ENCODE measurements around the gene NUCB2. TPM values are rescaled to one million over a fixed set of nuclear protein-coding genes. Genes with fewer than 3 reads are reported as not detected.

NUCB2 gene
- polyA plus RNA-seq, 1 donor: 90.5 TPM

DNA sequence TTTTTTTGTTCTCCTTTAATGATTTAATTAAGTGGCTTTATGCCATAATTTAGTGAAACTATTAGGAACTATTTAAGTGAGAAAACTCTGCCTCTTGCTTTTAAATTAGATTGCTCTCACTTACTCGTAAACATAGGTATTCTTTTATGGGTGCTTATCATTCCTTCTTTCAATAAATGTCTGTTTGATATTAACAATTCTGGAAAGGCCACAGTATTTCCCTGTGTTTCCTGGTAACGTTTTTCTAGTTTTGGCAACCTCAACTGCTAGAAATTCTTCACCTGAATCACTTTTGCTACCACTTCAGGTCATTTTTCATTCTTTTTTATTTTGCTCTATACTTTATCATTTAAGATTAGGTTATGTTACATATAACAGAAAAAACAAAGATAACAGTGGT lies 55.1 kb downstream of the NUCB2 start:
- DNase-seq: no peak

DNA sequence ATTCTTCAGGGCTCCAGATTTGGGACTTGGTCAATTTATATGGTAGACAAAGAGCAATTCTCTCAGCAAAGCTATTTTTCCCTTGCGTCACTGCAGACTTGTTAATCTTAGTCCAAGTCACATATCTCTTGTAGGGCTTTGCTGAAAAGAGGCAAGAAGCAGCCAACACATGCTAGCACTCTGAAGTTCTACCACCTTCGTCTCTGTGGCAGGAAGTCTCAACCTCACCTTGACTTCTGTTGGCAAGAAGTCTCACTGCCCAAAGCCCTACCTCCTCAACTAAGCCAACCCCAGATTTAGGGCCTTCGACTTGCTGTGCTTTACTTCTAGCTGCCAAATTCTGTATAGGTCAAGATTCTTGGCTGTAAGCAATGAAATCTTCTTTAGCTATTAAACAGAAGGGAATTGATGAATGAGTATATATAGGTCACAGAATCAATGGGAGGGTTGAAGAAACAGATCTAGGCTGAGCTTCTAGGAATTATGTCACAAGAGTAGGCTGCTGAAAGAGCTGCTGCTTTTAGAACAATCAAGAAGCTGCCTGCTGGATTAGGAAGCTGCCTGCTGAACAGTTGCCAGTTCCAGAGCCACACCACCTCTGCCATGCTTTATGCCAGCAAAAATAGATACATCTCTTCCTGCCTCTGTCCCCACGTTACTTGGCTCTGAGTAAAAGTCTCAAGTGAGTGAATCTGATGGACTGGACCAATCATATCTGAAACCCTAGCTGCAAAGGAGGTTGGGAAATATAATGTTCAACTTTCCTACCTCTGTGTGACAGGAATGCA lies 57.5 kb downstream of the NUCB2 start:
- no peak for DNase-seq

DNA sequence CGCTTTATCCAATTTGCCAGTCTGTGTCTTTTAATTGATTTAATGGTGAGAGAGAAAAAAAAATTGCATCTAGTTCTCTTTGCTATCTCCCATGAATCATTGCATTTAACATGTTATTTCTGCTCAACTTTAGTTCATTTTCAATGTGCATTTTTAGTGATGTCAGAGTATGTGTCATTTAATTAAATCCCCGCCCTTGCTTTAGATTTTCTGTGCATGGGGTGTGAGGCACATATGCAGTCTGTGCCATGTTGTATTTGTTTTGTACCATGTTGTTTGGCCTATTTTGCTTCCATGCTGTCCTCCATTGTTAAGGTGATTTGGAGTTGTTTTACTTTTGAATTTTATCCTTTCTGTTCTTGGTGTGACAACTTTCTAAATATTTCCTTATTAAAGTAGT lies 66.7 kb downstream of the NUCB2 start:
- DNase-seq: no peak

DNA sequence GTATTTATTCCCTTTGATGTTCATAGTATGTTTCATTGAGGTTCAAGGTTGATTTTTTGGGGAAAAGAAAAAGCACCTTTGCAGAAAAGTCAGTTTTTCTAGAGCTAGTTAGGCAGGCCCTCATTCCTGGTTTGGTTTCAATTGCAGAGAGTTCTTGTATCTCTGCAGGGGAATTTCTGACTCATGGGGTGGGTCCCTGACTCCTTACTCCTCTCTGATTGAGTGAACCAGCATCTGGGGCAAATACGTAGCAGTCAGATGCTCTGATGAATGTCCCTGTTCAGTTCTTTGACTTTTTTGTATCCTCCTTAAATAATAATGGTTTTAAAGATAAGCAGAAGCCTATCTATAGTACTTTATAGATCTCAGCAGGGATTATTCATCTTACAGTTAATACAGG lies 67.4 kb downstream of the NUCB2 start:
- DNase-seq: no peak

DNA sequence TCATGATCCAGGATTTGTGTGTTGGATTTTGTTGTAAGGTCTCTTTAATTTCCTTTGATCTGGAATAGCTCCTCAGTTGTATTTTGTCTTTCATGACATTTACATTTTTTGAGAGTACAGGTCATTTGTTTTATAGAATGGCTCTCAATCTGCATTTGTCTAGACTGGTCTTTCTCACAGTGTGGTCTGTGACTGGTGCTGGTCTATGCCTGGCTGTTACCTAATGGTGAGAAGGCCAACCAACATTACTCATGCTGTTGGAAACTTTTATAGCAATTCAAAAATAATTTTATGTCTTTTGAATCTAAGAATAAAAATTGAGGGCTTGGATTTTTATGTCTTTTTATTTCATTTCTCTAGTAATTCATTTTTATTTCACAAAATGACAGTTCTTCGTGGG lies 71.1 kb downstream of the NUCB2 start:
- DNase-seq: no peak

DNA sequence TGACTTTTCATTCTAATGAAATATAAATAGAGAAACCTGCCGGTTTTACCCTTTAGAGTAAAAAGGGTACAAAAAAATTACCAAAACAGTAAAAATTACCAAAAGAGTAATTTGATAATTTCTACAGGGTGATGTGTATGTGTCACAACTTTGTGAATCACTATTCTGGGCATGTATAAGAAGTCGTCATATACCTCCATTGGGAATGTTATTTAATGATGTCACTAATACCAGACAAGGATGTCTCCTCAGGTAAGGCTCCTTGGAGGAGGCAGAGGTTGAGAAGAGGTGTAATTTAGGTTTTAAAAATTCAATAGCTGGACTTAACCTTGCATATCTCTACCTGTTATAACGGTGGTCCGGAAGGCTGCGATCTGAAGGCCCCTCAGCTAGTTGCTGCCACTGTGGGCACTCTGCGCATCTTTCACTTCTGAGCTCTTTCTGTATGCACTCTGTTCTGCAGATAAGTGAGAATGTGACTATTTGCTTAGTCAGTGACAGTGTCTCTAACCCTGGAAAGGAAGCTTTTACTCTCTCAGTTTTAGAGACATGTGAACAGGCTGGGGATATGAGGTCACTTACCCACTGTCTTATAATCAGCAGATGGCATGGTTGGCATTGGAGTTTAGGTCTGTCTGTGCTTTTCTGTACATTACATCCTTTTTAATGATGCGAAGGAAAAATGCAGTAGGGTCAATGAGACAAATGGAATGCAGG lies 74.1 kb downstream of the NUCB2 start:
- DNase-seq: no peak

DNA sequence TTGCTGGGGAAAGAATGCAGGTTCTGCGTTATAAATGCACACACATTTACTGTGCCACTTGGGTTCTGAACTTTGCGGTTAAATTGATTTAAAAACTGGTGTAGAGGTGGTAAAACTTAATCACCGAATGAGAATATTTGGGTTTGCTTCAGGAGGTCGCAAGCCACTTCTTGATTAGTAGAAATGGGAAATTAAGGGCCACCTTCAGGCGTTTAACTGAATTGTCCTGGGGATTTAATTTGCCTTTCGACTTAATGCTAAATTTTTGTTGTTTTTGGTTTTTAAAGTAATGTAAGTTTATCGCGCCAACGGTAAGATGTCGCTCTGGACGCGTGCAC lies 74.6 kb downstream of the NUCB2 start:
- DNase-seq: peak; percentile 5

DNA sequence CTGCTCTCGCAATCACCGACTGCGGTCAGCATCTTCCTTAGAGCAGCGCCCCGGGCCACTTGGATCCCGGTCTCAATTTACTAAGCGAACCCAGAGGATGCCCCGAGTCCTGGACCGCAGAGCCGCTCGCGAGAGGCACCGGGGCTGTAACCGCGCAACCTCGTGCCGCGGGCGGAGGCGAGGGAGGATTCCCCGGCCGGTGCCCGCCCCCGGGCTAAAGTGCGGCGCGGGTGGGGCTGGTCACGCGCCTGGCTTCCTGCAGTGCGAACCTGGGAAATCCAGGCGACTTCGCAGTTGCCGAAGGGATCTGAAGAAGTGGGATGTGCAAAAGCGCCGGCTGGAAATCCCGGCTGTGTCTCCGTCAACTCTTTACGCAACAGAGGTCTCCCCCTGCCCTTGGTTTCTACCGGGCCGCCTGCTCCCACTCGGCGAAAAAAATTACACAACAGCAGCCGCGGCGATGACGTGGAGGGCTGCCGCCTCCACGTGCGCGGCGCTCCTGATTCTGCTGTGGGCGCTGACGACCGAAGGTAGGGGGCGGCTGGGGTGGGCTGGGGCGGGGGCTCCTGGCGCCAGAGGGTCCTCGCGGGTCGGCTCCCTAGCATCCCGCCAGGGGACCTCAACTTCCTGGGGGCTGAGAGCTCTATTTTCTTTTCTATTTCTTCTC lies 75.1 kb downstream of the NUCB2 start, which contains the start of gene NCR3LG1:
Gene NCR3LG1, plus strand, starts transcription at position 291 of the 667 bp plus-strand sequence. Its CDS starts 170 bp downstream, at position 461.
- DNase-seq: peak; percentile 44

DNA sequence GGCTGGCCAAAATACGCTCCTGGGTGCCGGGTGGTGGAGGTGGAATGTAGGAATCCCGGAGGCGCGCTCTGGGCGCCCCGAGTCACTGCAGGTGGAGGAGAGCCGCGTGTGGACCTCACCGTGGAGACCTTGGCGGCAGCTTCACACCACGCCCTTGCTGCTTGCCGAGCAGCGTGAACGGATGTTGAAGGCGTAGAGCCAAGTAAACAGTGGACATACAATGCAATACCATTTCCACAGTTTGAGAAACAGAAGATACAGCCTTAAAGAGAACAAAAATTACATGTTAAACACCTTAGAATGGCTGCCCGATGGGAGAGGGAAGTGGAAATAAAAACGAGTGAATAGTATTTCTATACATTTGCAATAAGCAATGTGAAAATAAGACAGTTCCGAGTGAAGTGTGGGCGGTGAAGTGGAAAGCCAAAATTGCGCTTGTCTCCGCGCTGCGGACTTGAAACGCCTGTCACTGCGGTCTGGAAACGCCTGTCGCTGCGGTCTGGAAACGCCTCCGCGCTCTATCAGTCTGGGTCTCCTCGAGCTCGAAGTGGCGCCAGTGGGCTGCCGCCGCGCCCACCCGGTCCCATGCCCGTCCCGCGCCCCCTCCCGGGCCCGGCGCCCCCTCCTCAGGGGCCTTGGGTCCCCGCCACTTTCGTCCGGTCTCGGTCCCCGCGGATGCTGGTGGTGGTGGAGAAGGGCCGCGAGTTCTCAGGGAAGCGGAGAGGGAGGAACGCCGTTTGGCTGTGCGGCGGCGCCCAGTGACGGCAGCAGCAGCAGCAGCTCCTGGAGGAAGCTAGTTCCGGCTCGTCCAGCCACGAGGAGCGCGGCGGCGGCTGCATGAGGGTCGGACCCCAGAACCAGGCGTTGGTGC lies 76.6 kb downstream of the NUCB2 start:
- peak; percentile 71 for DNase-seq

DNA sequence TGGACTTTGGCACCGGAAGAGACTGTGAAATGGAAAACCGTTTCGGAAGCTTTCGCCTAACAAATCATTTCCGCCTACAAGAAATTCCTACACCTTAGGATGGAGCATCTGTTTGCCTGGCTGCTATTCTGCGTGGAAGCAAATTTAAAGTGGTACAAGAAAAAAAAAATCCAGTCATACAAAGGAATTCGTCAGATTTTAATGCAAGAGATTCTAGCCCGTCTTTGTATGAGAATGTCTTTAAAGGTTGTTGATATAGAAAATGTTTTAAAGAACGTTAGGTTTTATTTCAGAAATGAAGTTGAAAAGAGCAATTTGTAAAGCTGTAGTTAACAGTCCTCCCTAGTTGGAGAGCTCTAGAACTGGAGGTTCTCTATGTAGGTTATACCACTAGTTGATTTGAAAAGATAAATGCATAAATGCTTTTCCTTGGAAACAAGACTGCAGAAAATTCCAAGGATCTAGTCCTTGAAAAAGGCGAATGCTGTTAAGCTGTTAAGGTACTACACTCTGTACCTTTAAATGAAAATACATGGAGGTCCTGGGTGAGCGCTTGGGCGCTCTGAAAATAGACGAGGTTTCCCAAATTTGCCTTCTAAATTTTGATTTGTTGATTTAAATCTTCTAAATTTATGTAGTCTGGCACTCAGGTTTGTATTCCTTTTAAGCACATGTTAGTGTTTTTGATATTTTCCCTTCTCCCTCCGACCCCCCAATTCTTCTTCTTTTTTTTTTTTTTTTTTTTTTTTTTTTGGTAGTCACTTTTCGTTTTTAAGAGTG lies 77.5 kb downstream of the NUCB2 start:
- DNase-seq: no peak

DNA sequence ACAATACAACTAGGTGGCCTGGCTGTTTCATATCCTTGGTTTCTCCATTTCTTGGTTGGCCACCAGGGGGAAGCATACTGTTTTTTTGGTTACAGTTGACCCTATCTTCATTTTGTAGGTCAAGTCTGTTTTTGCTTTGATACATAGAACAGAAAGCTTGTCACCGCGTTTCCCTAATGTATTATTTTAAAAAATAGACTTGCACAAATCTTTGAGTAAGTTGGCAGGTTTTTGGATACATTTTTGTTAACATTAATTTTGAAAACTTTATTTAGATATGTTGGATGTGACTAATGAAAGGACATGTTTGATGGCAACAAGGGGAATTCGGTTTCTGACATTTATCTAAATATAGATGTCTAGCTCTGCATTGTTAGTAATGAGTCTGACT lies 78.1 kb downstream of the NUCB2 start:
- peak; percentile 57 for DNase-seq

DNA sequence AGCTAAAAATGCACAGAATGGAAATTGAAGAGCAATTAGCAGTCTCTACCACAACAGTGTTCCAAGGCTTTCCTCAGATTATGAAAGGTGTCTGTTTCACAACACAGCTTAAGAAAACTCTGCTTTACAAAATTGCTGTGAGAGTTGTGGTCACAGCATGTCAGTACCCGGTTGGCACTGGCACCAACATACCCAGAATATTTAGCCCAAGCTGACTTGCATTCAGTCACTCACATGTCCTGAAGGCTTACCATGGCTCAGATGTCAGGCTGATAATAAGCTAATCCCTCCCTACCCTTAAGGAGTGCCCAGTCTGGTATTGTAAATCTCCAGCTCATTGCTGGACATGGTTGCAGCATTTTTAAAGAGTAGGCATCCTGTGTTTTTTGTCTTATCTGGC lies 90.0 kb downstream of the NUCB2 start:
- no peak for DNase-seq

DNA sequence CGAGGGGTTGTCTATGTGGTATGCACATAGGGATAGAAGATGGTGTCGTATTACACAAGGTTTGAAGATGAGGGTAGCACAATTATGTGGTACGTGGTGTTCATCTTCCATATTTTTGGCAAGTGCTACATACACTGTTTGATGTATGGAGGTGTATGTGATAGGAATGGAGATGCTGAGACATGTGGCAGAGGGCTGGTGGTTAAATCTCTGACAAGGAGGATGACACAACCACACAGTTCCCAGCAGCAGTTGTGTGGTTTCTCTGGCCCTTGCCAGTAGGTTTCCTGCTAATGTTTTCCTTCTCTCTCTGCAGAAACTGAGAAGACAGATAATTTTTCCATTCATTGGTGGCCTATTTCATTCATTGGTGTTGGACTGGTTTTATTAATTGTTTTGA lies 92.0 kb downstream of the NUCB2 start:
- DNase-seq: no peak

DNA sequence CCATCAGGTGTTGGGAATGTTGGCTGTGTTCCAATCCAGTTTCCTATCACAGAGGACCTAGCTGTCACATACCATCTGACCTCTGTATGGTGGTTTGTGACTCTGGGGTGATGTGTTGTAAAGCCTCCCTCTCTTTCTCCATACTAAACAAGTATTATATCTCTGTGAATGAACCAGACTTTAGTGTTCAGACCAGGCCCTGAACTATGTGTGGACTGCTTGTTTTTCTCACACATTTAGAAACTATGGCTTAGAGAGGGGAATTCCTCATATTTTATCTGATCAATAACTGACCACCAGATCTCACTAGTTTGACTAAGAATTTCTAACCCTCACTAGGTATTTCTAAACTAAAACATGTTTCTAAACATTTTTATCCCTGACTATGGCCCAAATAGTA lies 92.6 kb downstream of the NUCB2 start:
- no peak for DNase-seq

DNA sequence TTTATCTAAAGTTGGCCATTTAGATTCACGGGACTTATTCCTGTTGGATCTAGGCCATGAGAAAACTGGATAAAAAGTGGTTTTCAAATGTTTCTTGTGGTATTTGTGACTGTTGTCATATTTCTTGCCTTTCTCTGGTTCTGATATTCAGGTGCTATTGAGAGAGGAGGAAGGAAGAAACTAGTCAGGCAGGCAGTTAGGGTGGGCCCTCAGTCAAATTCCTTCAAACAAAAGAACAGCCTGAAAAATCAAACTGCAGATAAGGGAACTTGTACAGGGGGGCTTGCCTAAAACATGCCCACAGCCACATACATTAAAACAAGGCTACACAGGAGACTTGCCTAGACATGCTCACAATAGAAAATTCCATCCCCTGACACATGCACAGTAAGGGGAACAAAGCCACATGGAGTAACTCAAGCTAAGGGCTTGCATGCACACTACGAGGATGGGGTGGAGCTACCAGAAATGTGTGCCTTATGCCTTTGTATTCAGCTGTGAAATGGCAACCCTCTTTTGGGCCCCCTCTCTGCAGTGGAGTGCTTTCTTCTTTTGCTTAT lies 93.2 kb downstream of the NUCB2 start:
- no peak for DNase-seq

DNA sequence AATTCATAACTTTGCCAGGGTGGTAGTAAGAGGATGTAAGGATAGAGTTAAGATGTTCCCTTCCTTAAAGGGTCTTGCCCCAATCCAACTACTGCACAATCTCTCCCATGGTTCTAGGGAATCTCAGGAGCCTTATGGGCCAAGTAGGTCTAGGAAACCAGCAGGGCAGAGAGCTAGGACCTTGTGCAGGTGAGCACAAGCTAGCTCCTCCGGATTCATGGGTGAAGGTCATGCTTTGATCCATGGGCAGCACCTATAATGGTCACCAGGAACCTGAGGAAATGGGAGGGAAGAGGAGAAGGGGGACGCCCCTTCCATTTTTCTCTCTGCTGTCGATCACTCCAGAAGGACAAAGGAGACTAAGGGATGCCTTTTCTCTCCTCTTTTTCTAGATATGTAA lies 95.1 kb downstream of the NUCB2 start:
- DNase-seq: no peak

DNA sequence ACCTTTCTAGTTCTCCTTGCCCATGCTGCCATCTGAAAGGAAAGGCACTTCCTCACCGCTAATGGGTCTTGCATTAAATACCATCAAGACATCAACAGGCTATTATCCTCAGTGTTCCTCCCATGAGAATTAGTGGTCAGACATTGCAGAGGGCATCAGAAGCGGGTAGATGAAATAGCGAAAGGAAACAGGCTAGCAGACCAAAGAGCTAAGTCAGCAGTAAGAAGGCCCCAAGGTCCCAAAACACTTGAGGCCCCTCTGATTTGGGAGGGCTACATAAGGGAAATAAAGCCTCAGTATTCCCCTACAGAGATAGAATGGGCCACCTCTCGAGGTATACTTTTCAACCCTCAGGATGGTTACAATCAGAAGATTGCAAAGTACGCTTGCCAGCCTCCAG lies 99.0 kb downstream of the NUCB2 start:
- no peak for DNase-seq

DNA sequence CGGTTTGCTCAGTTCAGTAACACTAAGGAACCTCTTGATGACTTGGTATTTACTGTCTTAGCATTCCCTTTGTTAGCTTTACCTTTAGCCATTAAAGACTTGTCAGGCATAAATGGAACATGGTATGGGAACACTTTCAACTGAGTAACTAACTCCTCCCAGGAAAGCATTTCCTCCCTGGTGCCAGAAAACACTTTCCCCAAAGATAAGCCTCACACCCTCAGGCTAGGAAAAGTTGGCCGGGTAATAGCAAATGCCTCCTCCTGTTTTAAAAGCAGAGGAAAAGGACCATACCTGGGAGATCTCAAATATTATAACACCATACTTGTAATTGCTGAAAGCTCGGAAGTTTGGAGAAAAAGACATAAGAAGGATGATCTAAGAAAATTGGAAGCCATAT lies 100.0 kb downstream of the NUCB2 start:
- no peak for DNase-seq

DNA sequence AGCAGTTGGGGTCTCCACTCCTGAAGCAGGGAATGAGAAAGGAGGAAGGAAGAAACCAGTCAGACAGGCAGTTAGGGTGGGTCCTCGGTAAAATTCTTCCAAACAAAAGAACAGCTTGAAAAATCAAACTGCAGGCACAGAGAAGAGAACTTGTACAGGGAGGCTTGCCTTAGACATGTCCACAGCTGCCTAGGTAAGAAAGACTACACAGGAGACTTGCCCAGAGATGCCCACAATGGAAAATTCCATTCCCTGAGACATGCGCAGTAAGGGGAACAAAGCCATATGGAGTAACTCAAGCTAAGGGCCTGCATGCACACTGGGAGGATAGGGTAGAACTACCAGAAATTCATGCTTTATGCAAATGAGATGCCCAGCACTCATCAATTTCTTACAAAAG lies 102.1 kb downstream of the NUCB2 start:
- DNase-seq: no peak

DNA sequence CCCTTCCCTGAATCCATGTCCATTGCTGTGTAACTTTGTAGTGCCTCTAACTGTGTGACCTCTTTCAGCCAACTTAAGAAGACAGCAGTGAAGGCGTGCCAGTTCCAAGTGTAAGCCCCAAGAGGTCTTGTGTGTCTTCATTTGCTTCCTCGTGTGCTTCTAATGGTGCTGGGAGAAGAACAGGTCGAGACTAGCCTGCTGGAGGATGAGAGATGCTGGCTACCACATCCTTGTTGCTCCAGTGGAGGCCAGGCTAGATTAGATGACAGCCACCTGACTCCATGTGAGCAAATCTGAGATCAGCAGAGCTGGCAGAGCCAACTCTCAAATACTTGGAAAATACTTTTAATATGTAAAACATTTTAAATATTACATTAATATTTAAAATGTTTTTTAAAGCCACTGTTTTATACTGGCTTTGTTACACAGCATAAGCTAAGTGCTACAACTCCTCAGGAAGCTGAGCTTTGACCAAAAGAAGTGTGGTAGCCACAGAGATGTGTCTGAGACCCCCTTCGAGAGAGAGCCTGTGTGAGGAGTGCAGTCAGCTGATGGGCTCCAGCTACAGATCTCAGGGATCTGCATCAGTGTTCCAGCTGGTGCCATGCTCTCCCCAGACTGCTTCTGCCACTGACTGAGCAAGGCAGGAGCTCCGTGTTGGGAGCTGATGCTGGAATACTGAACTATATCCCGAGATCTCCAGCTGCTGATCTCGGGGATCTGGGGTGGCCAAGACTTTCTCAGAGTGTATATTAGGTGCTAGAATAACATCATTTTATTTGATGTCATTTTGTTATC lies 103.0 kb downstream of the NUCB2 start:
- no peak for DNase-seq

Measured in left kidney (tissue), 2 donors.